ENCODE results near the gene RGL1.

RGL1 gene

DNA sequence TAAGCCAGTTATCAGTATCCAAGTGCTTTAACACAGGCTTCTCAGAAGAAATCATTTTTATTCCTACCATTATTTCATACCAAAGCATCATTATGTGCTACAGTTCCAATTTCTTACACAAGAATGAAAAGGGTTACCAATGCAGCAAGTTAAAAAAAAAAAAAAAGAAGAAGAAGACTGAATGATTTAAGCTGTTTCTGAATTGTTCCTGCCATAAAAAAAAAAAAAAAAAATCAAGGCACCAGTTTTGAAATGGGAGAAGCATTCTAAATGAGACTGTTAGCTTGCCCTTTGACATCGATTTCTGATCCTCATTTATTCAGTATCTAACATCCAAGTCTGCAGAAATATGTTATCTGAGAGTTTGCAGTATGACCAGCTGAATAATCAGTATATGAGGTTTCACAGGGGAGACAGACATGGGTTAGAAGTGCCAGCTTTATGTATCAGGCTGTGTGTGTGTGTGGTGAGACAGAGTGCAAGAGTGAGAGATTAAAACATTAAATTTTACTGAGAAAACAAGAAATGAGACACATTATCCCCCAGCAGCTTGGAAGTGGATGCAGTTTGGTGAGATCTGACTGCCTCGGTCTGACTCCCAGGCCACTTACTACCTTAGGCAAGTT, 126.8 kb downstream of the RGL1 start:
- TF ChIP-seq, protein P1, sequence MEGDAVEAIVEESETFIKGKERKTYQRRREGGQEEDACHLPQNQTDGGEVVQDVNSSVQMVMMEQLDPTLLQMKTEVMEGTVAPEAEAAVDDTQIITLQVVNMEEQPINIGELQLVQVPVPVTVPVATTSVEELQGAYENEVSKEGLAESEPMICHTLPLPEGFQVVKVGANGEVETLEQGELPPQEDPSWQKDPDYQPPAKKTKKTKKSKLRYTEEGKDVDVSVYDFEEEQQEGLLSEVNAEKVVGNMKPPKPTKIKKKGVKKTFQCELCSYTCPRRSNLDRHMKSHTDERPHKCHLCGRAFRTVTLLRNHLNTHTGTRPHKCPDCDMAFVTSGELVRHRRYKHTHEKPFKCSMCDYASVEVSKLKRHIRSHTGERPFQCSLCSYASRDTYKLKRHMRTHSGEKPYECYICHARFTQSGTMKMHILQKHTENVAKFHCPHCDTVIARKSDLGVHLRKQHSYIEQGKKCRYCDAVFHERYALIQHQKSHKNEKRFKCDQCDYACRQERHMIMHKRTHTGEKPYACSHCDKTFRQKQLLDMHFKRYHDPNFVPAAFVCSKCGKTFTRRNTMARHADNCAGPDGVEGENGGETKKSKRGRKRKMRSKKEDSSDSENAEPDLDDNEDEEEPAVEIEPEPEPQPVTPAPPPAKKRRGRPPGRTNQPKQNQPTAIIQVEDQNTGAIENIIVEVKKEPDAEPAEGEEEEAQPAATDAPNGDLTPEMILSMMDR (IDR thresholded peaks at IDR 0.05; ENCODE audit: low read length): no peak
- no peak for TF ChIP-seq EZH2 (IDR thresholded peaks at IDR 0.05; ENCODE audit: borderline replicate concordance, low read length)
- H4K20me1 ChIP-seq (ENCODE audit: insufficient read depth, low read length): no peaks in the 10 kb centered on the region
- H3K79me2 ChIP-seq (ENCODE audit: insufficient read depth, low read length): no peaks in the 10 kb centered on the region
- no peaks in the 10 kb centered on the region for H3K27me3 ChIP-seq (ENCODE audit: insufficient read depth, low read length)
- no peak overlapping the region for H2AFZ ChIP-seq (ENCODE audit: low read length)
- H3K4me2 ChIP-seq (ENCODE audit: low read length): no peak overlapping the region
- H3K9ac ChIP-seq (ENCODE audit: low read length): no peak overlapping the region
- no peaks in the 10 kb centered on the region for H3K9me3 ChIP-seq (ENCODE audit: low read length)
- no peak overlapping the region for H3K4me3 ChIP-seq (ENCODE audit: low read depth, low read length, poor library complexity, severe bottlenecking)
- no peaks in the 10 kb centered on the region for H3K4me1 ChIP-seq (ENCODE audit: insufficient read depth, low read length, severe bottlenecking)
- no peak overlapping the region for H3K27ac ChIP-seq (ENCODE audit: low read depth, low read length, poor library complexity, severe bottlenecking)
- no peaks in the 10 kb centered on the region for H3K9me2 ChIP-seq (ENCODE audit: low read depth, low read length)
- no peaks in the 10 kb centered on the region for H3K36me3 ChIP-seq (ENCODE audit: insufficient read depth, low read length)
- no peaks in the 10 kb centered on the region for H3F3A ChIP-seq (ENCODE audit: insufficient read depth, low read length)

GRCh38 chr1:183932412-183932811, 127.5 kb downstream of the RGL1 start:
- Histone ChIP-seq H3K9me2 (ENCODE audit: low read depth, low read length) (no peaks in the 10 kb centered on the region), H3F3A (ENCODE audit: insufficient read depth, low read length) (no peaks in the 10 kb centered on the region), H3K9ac (ENCODE audit: low read length) (no peak overlapping the region), H3K27ac (ENCODE audit: low read depth, low read length, poor library complexity, severe bottlenecking) (no peak overlapping the region), H4K20me1 (ENCODE audit: insufficient read depth, low read length) (no peaks in the 10 kb centered on the region), H3K4me2 (ENCODE audit: low read length) (no peak overlapping the region), H3K79me2 (ENCODE audit: insufficient read depth, low read length) (no peaks in the 10 kb centered on the region), H3K27me3 (ENCODE audit: insufficient read depth, low read length) (no peaks in the 10 kb centered on the region), H2AFZ (ENCODE audit: low read length) (no peak overlapping the region), H3K36me3 (ENCODE audit: insufficient read depth, low read length) (no peaks in the 10 kb centered on the region), H3K4me3 (ENCODE audit: low read depth, low read length, poor library complexity, severe bottlenecking) (no peak overlapping the region), H3K9me3 (ENCODE audit: low read length) (no peaks in the 10 kb centered on the region), H3K4me1 (ENCODE audit: insufficient read depth, low read length, severe bottlenecking) (no peaks in the 10 kb centered on the region)
- TF ChIP-seq EZH2 (IDR thresholded peaks at IDR 0.05; ENCODE audit: borderline replicate concordance, low read length): no peak
- TF ChIP-seq, protein P1 (IDR thresholded peaks at IDR 0.05; ENCODE audit: low read length): no peak

- H3K27ac ChIP-seq (ENCODE audit: low read depth, low read length, poor library complexity, severe bottlenecking): no peak overlapping the region
- no peaks in the 10 kb centered on the region for H3F3A ChIP-seq (ENCODE audit: insufficient read depth, low read length)
- H3K4me1 ChIP-seq (ENCODE audit: insufficient read depth, low read length, severe bottlenecking): no peaks in the 10 kb centered on the region
- H3K79me2 ChIP-seq (ENCODE audit: insufficient read depth, low read length): no peaks in the 10 kb centered on the region
- no peaks in the 10 kb centered on the region for H3K36me3 ChIP-seq (ENCODE audit: insufficient read depth, low read length)
- TF ChIP-seq EZH2 (IDR thresholded peaks at IDR 0.05; ENCODE audit: borderline replicate concordance, low read length): no peak
- TF ChIP-seq, protein P1 (IDR thresholded peaks at IDR 0.05; ENCODE audit: low read length): no peak
- no peaks in the 10 kb centered on the region for H3K27me3 ChIP-seq (ENCODE audit: insufficient read depth, low read length)
- no peak overlapping the region for H3K9ac ChIP-seq (ENCODE audit: low read length)
- H4K20me1 ChIP-seq (ENCODE audit: insufficient read depth, low read length): no peaks in the 10 kb centered on the region
- no peaks in the 10 kb centered on the region for H3K9me2 ChIP-seq (ENCODE audit: low read depth, low read length)
- no peak overlapping the region for H2AFZ ChIP-seq (ENCODE audit: low read length)
- H3K4me2 ChIP-seq (ENCODE audit: low read length): no peak overlapping the region
- no peaks in the 10 kb centered on the region for H3K9me3 ChIP-seq (ENCODE audit: low read length)
- no peak overlapping the region for H3K4me3 ChIP-seq (ENCODE audit: low read depth, low read length, poor library complexity, severe bottlenecking)
Observed at GRCh38 chr1:183933528-183934179, 128.7 kb downstream of the RGL1 start.
